Ramos (cell line): ENCODE measurements around the gene SPNS3.

ENCODE experiments used
- in situ Hi-C: fragments of 300-500 bp; cut with MboI; formaldehyde crosslinking; loops from one replicate; pipeline ENCODE4 v1.14.3; 2022; ENCODE audit warnings: low sequenced_read_pairs; ENCODE audit not compliant: unreplicated experiment

The SPNS3 gene

GRCh38 chr17:4425398-4425797 lies 8.3 kb upstream of the SPNS3 start:
- in situ Hi-C loops = no loop called here

- in situ Hi-C loops = no loop called here
Measured at GRCh38 chr17:4426499-4427208, 7.1 kb upstream of the SPNS3 start.

GRCh38 chr17:4427505-4427904 lies 6.2 kb upstream of the SPNS3 start:
- in situ Hi-C loops = no loop called here

GRCh38 chr17:4436381-4436780 lies 2.6 kb downstream of the SPNS3 start:
- in situ Hi-C loops = no loop called here

GRCh38 chr17:4436846-4437245 lies 3.1 kb downstream of the SPNS3 start:
- in situ Hi-C loops = no loop called here

GRCh38 chr17:4438162-4438944 lies 4.6 kb downstream of the SPNS3 start:
- in situ Hi-C loops = no loop called here

- in situ Hi-C loops = no loop called here
Measured at GRCh38 chr17:4440021-4440420, 6.3 kb downstream of the SPNS3 start.

- in situ Hi-C loops = no loop called here
Measured at GRCh38 chr17:4440690-4441686, 7.2 kb downstream of the SPNS3 start.

- in situ Hi-C loops = no loop called here
Measured at GRCh38 chr17:4442582-4442981, 8.8 kb downstream of the SPNS3 start.

- in situ Hi-C loops = no loop called here
Measured at GRCh38 chr17:4443476-4443875, 9.7 kb downstream of the SPNS3 start.

- in situ Hi-C loops = no loop called here
Measured at GRCh38 chr17:4444782-4445473, 11.2 kb downstream of the SPNS3 start.

GRCh38 chr17:4445731-4446130 lies 12.0 kb downstream of the SPNS3 start:
- in situ Hi-C loops = no loop called here

GRCh38 chr17:4446326-4447071 lies 12.8 kb downstream of the SPNS3 start:
- in situ Hi-C loops = no loop called here

GRCh38 chr17:4448197-4448980 lies 14.6 kb downstream of the SPNS3 start:
- in situ Hi-C loops = no loop called here

GRCh38 chr17:4449736-4450135 lies 16.0 kb downstream of the SPNS3 start:
- in situ Hi-C loops = no loop called here

GRCh38 chr17:4450710-4451316 lies 17.1 kb downstream of the SPNS3 start:
- in situ Hi-C loops = no loop called here

GRCh38 chr17:4453812-4454591 lies 20.3 kb downstream of the SPNS3 start:
- in situ Hi-C loops = no loop called here
